Adrenal gland (tissue), 12 donors: ENCODE measurements around the gene ACAT2. TPM values are rescaled to one million over a fixed set of nuclear protein-coding genes. Genes with fewer than 3 reads are reported as not detected.
"Not testable (repeated sequence)": the region's sequence is repeated elsewhere in the genome, so short reads cannot be mapped to it uniquely, and the experiment has no call there.

ENCODE experiments used
- DNase-seq, 7 donors: peaks; one replicate each; pipeline ENCODE4 v3.0.0-alpha.2; 2019 to 2020
- H3K27ac ChIP-seq, 5 donors: fragments of 200-600 bp; sonication (generic) in 4 of 5; 1 replicate in 3 of 5; 2 replicates in 2 of 5; pipeline versions ENCODE4 v1.5.1 to v1.8.0; 2016 to 2020; ENCODE audit warnings: mild to moderate bottlenecking in 1 of 5
- H3K27me3 ChIP-seq: fragments of 200-600 bp; 2 replicates; pipeline ENCODE4 v1.8.0; 2021
- H3K36me3 ChIP-seq, 2 donors: fragments of 200-600 bp; replicated peaks in 1 of 2; 1 replicate in 1 of 2; 2 replicates in 1 of 2; pipeline versions ENCODE4 v1.5.1 to v1.8.0; 2018 to 2022
- H3K4me1 ChIP-seq, 2 donors: fragments of 200-600 bp; replicated peaks in 1 of 2; 1 replicate in 1 of 2; 2 replicates in 1 of 2; pipeline versions ENCODE4 v1.5.1 to v1.8.0; 2018 to 2021
- H3K4me3 ChIP-seq, 4 donors: fragments of 200-600 bp; sonication (generic) in 3 of 4; one replicate each; pipeline ENCODE4 v1.5.1; 2016 to 2018
- H3K9me3 ChIP-seq, 3 donors: fragments of 200-600 bp; sonication (generic) in 1 of 3; replicated peaks in 1 of 3; 1 replicate in 2 of 3; 2 replicates in 1 of 3; pipeline versions ENCODE4 v1.5.1 to v1.8.0; 2016 to 2021
- CTCF ChIP-seq, 6 experiments: fragments of 450-650 bp in 4 of 6; fragments of 200-600 bp in 2 of 6; sonication (generic) in 1 of 6; IDR thresholded peaks; 1 replicate in 5 of 6; 2 replicates in 1 of 6; pipeline versions ENCODE4 v1.5.1 to v1.8.0; 2016 to 2021; ENCODE audit warnings: antibody characterized with exemption in 6 of 6, mild to moderate bottlenecking in 2 of 6, moderate library complexity in 1 of 6
- POLR2A ChIP-seq, 2 donors: fragments of 450-650 bp; IDR thresholded peaks; one replicate each; pipeline ENCODE4 v1.6.1; 2017; ENCODE audit warnings: antibody characterized with exemption in 2 of 2, mild to moderate bottlenecking in 2 of 2, moderate library complexity in 1 of 2
- WGBS, 4 donors: extraction: QIAGEN DNeasy Blood & Tissue Kit in 2 of 4; methylation state at CpG; one replicate each; pipeline versions ENCODE4 v1.1.5 to v1.1.7; 2013 to 2017; 5-methylcytosine and 5-hydroxymethylcytosine counted together
- intact Hi-C, 2 donors: fragments of 100-400 bp; cut with DNase I; formaldehyde crosslinking; loops; one replicate each; pipeline versions ENCODE4 v1.14.1 to v1.15.0; 2022 to 2023
- polyA plus RNA-seq, 3 donors: library from polyadenylated mRNA; stranded (reverse); fragments of 200-250 nt in 2 of 3; fragments of 350-450 nt in 1 of 3; fragmentation: Illumina TruSeq in 1 of 3; extraction: RNeasy Lipid Tissue Mini Kit (QIAGEN cat#74804) in 1 of 3; gene quantifications; one replicate each; pipeline ENCODE4 v1.2.3, GENCODE V29; 2013 to 2014
- total RNA-seq, 9 donors: library from RNA; depleted of rRNA in 4 of 9; stranded (reverse); fragments of >200 nt in 4 of 9; fragments of 120-200 nt in 1 of 9; fragmentation: NEBNext Ultra II Directional in 1 of 9; extraction: Animal tissue kit (Norgen Biotek cat#: 25700) in 1 of 9; gene quantifications; one replicate each; pipeline versions ENCODE4 v1.1.0 to v1.2.4, GENCODE V29; 2013 to 2023
- donor health status: healthy with polysubstance abuse.
- donor health status: Bipolar disorder and iron deficiency.
- donor health status: DM: yes; HTN: yes; CAD: no.
- donor health status: DM: no; HTN: no; CAD: no.
- donor health status: DM: no; HTN: no; CAD: no.
- donor health status: DM: yes; HTN: yes; CAD: no.

Gene ACAT2
- total and polyA plus RNA-seq, 12 donors = 8.7 to 305 (median 18.2) TPM

- TF ChIP-seq POLR2A (IDR thresholded peaks at IDR 0.05) (no peak), CTCF (IDR thresholded peaks at IDR 0.05) (no peak)
- Histone ChIP-seq H3K4me1 (no peaks in the 10 kb centered on the region), H3K27ac (no peak overlapping the region), H3K36me3 (no peaks in the 10 kb centered on the region), H3K27me3 (no peaks in the 10 kb centered on the region), H3K9me3 (no peaks in the 10 kb centered on the region), H3K4me3 (no peak overlapping the region)
- intact Hi-C loops = no loop called here
- no peak for DNase-seq
- WGBS, 4 donors = 56 to 66% (median 63%) methylated on average over 19 to 28 of the region's 28 CpGs
Observed at GRCh38 chr6:159819932-159820640, 58.2 kb downstream of the ACAT2 start.

- intact Hi-C loops = no loop called here
- 69 to 83% (median 76%) methylated on average over 10 to 11 of the region's 11 CpGs for WGBS, 4 donors
- Histone ChIP-seq H3K4me3 (no peak overlapping the region), H3K4me1 (no peaks in the 10 kb centered on the region), H3K9me3 (no peaks in the 10 kb centered on the region), H3K36me3 (no peaks in the 10 kb centered on the region), H3K27ac (no peak overlapping the region), H3K27me3 (no peaks in the 10 kb centered on the region)
- no peak for DNase-seq
- TF ChIP-seq CTCF (IDR thresholded peaks at IDR 0.05) = no peak
- no peak for TF ChIP-seq POLR2A (IDR thresholded peaks at IDR 0.05)
Observed at GRCh38 chr6:159821122-159821521, 59.3 kb downstream of the ACAT2 start.

- H3K27ac ChIP-seq = no peak overlapping the region
- 87 to 90% (median 88%) methylated on average over 8 to 10 of the region's 10 CpGs for WGBS, 4 donors
- H3K9me3 ChIP-seq = no peaks in the 10 kb centered on the region
- intact Hi-C loops = no loop called here
- H3K4me3 ChIP-seq = no peak overlapping the region
- H3K36me3 ChIP-seq = no peaks in the 10 kb centered on the region
- H3K27me3 ChIP-seq = no peaks in the 10 kb centered on the region
- DNase-seq = no peak
- no peaks in the 10 kb centered on the region for H3K4me1 ChIP-seq
- no peak for TF ChIP-seq CTCF (IDR thresholded peaks at IDR 0.05)
- TF ChIP-seq POLR2A (IDR thresholded peaks at IDR 0.05) = no peak
Observed at GRCh38 chr6:159821726-159822125, 59.9 kb downstream of the ACAT2 start.

- DNase-seq = no peak
- no peak for TF ChIP-seq POLR2A (IDR thresholded peaks at IDR 0.05)
- TF ChIP-seq CTCF (IDR thresholded peaks at IDR 0.05) = no peak
- no peak overlapping the region for H3K27ac ChIP-seq
- no peaks in the 10 kb centered on the region for H3K9me3 ChIP-seq
- H3K27me3 ChIP-seq = no peaks in the 10 kb centered on the region
- no peaks in the 10 kb centered on the region for H3K4me1 ChIP-seq
- H3K4me3 ChIP-seq = no peak overlapping the region
- intact Hi-C loops = no loop called here
- WGBS, 4 donors = 95 to 100% (median 95%) methylated on average over 3 of the region's 3 CpGs
- H3K36me3 ChIP-seq = no peaks in the 10 kb centered on the region
Observed at GRCh38 chr6:159823953-159824352, 62.1 kb downstream of the ACAT2 start.

- WGBS, 4 donors = 88 to 92% (median 89%) methylated on average over 9 of the region's 9 CpGs
- H3K36me3 ChIP-seq, H3K27ac ChIP-seq, H3K4me1 ChIP-seq, DNase-seq, H3K9me3 ChIP-seq, H3K4me3 ChIP-seq, intact Hi-C loops, H3K27me3 ChIP-seq: not testable (repeated sequence)
Observed at GRCh38 chr6:159824690-159825089, 62.8 kb downstream of the ACAT2 start.
